NCI-H524 treated with DMSO at 0.1 percent for 48 hours (cell line): ENCODE data around the gene MAMDC4.
A peak's percentile ranks its signal among the peaks of the same experiment; 100 is the strongest.
"Not testable (repeated sequence)": the region's sequence is repeated elsewhere in the genome, so short reads cannot be mapped to it uniquely, and the experiment has no call there.

Experiments
- DNase-seq: peaks from one replicate; lab custom pipeline; 2025; lab: John Stamatoyannopoulos, UW

MAMDC4 gene

GRCh38 chr9:136851941-136852663 lies at the start of gene MAMDC4:
TSS of gene MAMDC4 (plus strand) at chr9:136852346. CDS start at chr9:136852417, 71 bp downstream.
- no peak for DNase-seq

DNA sequence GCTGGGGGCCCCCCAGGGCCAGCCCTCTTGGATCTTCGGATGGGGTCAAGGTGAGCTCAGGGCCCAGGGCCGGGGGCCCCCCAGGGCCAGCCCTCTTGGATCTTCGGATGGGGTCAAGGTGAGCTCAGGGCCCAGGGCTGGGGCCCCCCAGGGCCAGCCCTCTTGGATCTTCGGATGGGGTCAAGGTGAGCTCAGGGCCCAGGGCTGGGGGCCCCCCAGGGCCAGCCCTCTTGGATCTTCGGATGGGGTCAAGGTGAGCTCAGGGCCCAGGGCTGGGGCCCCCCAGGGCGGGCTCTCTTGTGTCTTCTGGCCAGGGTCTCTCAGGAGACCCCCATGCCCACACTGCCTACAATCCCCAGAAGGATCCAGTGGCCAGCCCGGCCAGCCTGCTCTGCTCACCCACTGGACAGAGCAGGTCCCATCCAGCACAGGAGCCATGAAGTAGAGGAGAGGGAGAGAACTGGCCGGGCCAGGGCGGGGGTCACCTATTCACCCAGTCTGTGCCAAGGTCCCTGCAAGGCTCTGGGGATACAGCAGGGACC lies 49.1 kb upstream of the MAMDC4 start:
- not testable (repeated sequence) for DNase-seq

GRCh38 chr9:136803551-136804508 lies 48.3 kb upstream of the MAMDC4 start:
- peak; percentile 62 for DNase-seq

DNA sequence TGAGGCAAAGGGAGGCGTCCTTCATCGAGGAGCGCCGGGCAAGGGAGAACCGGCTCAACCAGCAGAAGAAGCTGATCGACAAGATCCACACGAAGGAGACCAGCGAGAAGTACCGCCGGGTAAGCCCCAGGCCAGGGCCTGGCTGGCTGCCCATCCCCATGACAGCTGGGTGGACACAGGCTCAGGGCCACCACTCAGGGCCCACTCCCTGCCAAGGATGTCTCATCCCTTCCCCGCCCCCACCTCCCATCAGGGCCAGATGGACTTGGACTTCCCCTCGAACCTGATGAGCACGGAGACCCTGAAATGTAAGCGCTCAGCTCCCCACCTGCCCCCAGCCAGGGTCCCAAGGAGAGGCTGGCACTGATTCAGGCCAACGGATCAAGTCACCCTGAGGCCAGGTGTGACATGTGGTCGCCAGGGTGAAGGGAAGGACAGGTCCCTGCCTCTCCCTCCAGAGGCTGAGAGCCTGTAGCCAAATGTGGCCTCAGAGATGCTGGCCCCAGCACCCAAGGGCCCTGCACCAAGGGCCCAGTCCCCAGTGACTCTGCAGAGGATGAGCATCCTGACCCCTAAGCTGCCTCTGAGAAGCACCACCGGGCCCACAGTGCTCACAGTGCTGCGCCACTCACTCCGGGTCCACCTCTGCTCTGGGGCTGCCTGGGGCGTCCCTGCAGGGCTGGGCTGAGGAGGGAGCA lies 47.5 kb upstream of the MAMDC4 start:
- no peak for DNase-seq

DNA sequence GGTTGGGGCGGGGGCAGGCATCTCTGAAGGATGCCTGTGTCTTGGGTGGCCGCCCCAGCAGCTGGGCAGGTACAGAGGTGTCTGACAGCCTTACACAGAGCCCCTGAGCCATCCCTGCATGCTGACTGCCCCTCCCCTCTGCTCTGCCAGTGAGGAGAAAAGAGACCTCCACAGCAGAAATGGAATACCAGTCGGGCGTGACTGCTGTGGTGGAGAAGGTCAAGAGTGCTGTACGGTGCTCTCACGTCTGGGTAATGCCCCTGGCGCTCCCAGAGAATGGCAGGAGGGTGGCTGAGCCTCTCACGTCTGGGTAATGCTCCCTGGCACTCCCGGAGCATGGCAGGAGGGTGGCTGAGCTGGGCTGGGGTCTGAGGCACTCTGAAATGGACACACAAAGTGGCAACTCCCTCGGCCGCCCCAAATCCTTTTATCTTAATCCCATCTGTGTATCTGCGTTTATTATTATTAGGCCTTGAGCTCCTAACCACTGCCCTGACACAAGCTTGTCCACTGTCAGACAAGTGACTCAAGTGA lies 46.9 kb upstream of the MAMDC4 start:
- no peak for DNase-seq

DNA sequence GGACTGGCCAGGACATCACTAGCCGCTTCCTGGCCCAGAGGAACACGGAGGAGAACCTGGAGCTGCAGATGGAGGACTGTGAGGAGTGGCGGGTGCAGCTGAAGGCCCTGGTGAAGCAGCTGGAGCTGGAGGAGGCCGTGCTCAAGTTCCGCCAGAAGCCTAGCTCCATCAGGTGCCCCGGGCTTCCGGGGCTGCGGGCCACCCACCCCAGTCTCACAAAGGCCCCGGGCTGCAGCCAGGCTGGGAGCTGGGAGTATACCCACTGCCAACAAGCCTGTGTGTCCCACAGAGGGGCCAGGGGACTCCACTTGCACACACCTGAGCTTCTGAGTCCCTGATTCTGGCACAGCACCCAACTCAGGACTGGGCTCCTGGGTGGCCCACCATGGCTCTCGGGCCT lies 46.1 kb upstream of the MAMDC4 start:
- no peak for DNase-seq

DNA sequence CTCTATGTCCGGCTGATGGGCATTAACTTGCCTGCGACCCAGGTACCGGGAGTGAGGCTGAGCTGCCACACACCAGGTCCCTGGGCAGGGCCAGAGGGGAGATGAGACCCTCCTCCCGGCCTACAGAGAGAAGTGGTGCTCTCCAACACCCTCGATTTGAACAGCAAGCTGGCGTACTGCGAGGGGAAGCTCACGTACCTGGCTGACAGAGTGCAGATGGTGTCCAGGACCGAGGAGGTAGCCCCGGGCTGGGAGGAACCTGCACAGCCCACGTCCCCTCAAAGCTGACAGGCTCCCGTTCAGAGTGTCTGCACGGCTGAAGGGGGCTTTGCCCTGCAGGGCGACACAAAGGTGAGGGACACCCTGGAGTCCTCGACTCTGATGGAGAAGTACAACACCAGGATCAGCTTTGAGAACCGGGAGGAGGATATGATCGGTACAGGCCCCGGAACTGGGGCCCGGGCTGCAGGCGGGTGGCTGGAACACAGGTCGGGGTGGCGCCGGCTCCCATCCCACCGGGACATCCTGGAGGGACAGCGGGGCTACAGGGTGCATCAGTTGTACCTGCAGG lies 45.4 kb upstream of the MAMDC4 start:
- no peak for DNase-seq

DNA sequence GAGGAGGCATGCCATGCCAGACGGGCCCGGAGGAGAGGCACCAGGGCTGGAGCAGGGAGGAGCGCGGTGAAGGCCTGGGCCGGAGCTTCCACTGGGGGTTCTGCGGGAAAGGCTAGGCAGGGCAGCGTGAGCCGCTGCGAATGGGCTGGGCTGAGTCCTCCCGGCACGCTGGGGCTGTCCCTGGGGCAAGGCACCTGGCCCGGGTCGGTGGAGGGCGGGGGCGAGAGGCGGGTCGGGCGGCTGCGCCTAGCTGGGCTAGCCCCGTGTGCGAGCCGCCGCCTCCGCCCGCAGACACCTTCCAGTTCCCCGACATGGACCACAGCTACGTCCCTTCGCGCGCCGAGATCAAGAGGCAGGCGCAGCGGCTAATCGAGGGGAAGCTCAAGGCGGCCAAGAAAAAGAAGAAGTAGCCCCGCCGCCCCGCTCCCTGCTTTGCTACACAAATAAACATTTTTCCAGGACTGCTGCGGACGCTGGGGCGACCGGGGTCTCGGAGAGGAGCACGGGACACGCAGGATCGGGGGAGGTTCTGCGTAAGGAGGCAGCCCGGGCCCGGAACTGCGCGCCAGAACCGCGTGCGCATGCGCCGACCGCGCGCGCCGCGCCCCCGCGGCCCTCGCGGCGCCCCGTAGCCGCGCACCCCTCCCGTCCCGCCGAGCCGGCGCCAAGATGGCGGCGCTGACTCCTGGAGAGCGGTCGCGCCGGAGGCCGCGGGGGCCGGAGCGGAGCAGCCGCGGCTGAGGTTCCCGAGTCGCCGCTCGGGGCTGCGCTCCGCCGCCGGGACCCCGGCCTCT lies 44.7 kb upstream of the MAMDC4 start, which contains the start of gene RABL6:
Gene RABL6, plus strand, starts transcription at position 668 of the 794 bp plus-strand sequence. CDS start 249 bp downstream, outside the sequence.
- no peak for DNase-seq

DNA sequence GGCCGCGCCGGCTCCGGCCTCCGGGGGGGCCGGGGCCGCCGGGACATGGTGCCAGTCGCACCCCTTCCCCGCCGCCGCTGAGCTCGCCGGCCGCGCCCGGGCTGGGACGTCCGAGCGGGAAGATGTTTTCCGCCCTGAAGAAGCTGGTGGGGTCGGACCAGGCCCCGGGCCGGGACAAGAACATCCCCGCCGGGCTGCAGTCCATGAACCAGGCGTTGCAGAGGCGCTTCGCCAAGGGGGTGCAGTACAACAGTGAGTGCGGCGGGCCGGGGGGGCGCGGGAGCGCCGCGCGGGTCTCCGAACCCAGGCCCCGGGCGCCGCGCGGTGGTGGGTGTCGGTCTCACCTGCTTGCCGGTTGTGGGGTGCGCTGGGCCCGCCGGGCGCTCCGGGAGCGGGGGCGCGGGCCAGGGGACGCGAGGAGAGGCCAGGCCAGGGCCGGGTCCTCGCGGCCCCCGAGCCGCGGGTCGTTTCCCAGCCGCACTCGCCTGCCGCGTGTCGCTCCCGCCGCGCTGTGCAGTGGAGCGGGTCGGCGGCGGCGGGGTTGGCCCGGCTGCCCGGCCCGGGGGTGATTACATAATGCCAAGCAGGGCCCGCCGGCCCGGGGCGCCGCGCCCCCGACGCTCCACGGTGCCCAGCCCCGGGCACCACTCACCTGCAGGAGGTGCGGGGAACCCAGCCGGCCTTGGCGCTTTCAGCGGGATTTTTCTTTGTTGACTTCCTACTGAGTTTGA lies 43.9 kb upstream of the MAMDC4 start:
- DNase-seq: no peak

DNA sequence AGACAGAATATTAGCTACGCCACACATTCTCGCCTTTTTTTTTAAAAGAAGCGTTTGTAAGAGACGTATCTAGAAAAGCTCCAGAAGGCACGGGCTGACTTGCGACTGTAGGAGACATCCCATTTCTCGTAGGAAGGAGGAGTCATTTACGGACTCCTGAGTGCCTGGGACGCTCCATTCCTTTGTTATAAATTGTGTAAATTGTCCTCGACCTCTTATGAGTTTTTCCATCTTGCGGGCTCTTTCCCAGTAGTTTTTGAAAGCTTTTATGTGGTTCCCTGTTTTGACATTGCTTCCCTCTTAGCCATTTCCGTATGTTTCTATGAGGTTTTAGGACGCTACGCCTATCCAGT lies 43.4 kb upstream of the MAMDC4 start:
- DNase-seq: no peak

DNA sequence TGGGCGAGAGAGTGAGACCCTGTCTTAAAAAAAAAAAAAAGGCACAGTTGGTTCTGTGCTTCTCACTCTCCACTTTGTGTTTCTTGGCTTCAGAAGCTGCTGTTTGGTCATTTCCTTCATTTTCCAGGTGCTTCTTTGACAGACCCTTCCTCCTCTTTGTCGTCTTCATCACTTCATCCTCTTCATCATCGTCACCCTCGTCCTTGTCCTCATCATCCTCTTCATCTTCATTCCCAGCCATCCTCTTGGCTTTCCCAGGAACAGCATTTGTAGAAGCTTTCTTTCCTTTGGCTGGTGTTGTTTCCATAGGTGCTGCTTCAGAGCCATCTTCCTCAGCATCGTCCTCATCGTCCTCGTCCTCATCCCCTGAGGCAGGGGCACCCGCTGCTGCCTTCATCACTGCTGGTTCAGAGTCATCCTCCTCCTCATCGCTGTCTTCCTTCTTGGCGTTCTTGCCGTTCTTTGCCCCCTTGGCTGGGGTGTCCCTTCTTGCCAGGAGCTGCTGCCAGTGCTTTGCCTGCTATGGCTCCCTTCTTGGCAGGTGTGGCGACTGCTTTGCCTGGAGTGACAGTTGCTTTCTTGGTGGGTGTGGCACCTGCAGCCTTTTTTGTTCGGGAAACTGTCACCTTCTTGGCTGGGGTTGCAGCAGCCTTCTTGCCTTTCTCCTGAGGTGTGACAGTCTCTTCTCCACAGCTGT lies 37.3 kb upstream of the MAMDC4 start:
- DNase-seq: no peak

DNA sequence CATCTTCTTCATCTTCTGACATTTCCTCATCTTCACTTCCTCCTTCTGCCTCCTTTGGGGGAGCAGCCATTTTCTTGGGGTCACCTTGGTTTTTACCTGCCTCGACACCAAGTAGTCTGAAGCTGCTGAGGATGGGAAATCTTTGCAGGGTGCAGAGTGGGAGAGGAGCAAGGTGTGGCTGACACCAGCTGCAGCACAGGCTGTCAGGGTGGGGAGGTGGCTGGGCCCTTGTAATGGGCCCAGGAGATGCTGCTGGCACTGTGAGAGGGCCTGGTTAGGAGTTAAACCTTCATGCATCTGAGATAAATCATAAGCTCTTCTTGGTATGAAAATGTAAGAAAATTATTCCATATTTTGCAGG lies 36.7 kb upstream of the MAMDC4 start:
- DNase-seq: no peak

DNA sequence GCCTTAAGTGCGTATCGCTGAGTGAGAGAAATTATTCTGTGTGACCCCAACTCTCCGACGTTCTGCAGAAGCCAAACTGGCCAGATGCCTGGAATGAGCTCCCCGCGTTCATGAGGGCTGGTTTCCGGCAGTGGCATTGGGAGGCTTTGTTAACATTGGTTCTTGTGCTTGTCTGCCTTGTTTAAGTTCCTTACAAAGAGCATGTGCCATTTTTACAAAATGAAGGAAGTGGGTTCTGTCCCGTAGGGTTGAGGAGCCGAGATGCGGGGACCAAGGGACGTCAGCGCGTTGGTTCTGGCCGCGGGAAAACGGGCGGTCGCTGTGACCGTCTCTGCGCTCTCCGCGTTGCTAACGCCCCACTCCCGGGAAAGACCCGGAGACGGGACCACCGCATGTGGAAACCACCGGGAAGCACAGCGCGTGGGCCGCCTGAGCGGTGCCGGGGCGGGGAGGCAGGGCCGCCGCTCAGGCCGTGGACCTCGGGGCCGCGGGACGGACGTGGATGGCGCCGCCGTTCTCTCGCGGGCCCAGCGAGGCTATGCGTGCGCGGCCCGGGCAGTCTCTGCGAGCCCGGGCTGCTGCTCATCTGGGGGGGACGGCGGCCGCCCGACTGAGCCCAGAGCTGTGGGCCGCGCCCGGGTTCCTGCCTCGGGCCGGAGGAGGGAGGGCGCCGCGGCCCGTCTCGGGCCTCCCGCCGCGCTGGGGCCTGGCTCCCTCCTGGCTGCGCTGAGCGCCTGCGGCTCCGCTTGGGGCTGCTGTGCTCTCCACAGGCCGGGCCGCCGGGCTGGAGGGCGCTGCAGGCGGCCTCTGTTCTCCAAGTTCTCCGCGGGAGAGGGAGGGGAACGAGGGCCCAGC lies 30.9 kb upstream of the MAMDC4 start:
- DNase-seq: no peak

- no peak for DNase-seq
Measured at GRCh38 chr9:136821826-136822544, 30.2 kb upstream of the MAMDC4 start.

GRCh38 chr9:136823136-136824046 lies 28.8 kb upstream of the MAMDC4 start:
- no peak for DNase-seq

GRCh38 chr9:136824496-136825225 lies 27.5 kb upstream of the MAMDC4 start:
- DNase-seq: no peak
